Effector memory CD4-positive, alpha-beta T cell (primary cell): Measurements from ENCODE around the gene STUB1.

ENCODE experiments used
- DNase-seq, 3 donors: peaks; one replicate each; pipeline ENCODE4 v3.0.0-alpha.2; 2020
- H3K27ac ChIP-seq: 2 replicates; pipeline ENCODE4 v1.7.0; 2013; ENCODE audit warnings: mild to moderate bottlenecking, low read length, moderate library complexity; ENCODE audit not compliant: insufficient read depth, poor library complexity, severe bottlenecking
- H3K27me3 ChIP-seq: replicated peaks from 2 replicates; pipeline ENCODE4 v1.7.0; 2013; ENCODE audit warnings: mild to moderate bottlenecking, low read length; ENCODE audit not compliant: insufficient read depth, control insufficient read depth, poor library complexity, severe bottlenecking
- H3K36me3 ChIP-seq: 2 replicates; pipeline ENCODE4 v1.7.0; 2013; ENCODE audit warnings: mild to moderate bottlenecking, low read length, moderate library complexity; ENCODE audit not compliant: control insufficient read depth, insufficient read depth
- H3K4me1 ChIP-seq: 2 replicates; pipeline ENCODE4 v1.7.0; 2013; ENCODE audit warnings: low read length, mild to moderate bottlenecking; ENCODE audit not compliant: control insufficient read depth, insufficient read depth, poor library complexity, severe bottlenecking
- H3K4me3 ChIP-seq: 2 replicates; pipeline ENCODE4 v1.7.0; 2013; ENCODE audit warnings: low read length, low read depth, mild to moderate bottlenecking; ENCODE audit not compliant: insufficient read depth, poor library complexity, severe bottlenecking
- H3K9me3 ChIP-seq: 2 replicates; pipeline ENCODE4 v1.7.0; 2013; ENCODE audit warnings: mild to moderate bottlenecking, low read length, moderate library complexity; ENCODE audit not compliant: control insufficient read depth

STUB1 gene

DNA sequence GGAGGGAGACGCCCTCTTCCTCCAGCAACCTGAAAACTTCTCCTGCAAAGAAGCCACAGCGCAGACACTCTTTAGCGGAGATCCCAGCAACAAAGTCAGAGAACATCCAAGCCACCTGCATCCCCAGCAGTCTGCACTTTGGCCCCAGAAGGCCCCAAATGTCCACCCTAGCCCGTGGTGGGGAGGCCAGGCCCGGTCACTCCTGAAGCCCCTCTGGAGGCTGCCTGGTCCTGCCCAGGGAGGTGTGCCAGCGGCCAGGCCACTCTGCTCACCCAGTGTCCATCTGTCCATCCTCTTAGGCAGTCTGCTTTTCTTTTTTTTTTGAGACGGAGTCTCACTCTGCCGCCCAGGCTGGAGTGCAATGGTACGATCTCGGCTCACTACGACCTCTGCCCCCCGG, 52.1 kb downstream of the STUB1 start:
- Histone ChIP-seq H3K9me3 (no peaks in the 10 kb centered on the region), H3K27me3 (no peaks in the 10 kb centered on the region), H3K27ac (no peak overlapping the region), H3K4me1 (peaks cover 8% of the 10 kb centered on the region), H3K36me3 (peaks cover 41% of the 10 kb centered on the region), H3K4me3 (no peak overlapping the region)
- DNase-seq, result no peak
